ENCODE measurements around the gene FPR1. TPM values are rescaled to one million over a fixed set of nuclear protein-coding genes. Genes with fewer than 3 reads are reported as not detected.

The FPR1 gene, protein sequence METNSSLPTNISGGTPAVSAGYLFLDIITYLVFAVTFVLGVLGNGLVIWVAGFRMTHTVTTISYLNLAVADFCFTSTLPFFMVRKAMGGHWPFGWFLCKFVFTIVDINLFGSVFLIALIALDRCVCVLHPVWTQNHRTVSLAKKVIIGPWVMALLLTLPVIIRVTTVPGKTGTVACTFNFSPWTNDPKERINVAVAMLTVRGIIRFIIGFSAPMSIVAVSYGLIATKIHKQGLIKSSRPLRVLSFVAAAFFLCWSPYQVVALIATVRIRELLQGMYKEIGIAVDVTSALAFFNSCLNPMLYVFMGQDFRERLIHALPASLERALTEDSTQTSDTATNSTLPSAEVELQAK
- 0.66 TPM for total RNA-seq
- 1 to 10 TPM; 1.1 to 3.2 (median 1.9) TPM for polyA plus RNA-seq (ENCODE audit: insufficient read depth in 1 of 8, insufficient read length in 8 of 8, low replicate concordance in 1 of 8)
- long read RNA-seq, donor 1, partial matches to known transcripts, result 0 of 1 reads
- long read RNA-seq, donor 1, other reads (novel, unspliced or antisense), result 0 of 1 reads
- long read RNA-seq, donor 2, result 0 reads
- long read RNA-seq, donor 3, result 0 reads
- long read RNA-seq, donor 4, partial matches to known transcripts, result 0 of 1 reads
- long read RNA-seq, donor 4, other reads (novel, unspliced or antisense), result 0 of 1 reads
- long read RNA-seq, donor 5, partial matches to known transcripts, result 0 of 5 reads
- long read RNA-seq, donor 5, other reads (novel, unspliced or antisense), result 0 of 5 reads
- long read RNA-seq, donor 6, partial matches to known transcripts, result 0 of 1 reads
- long read RNA-seq, donor 6, other reads (novel, unspliced or antisense), result 0 of 1 reads
- long read RNA-seq, donor 7, result 0 reads
- long read RNA-seq, donor 8, result 0 reads
- long read RNA-seq, donor 9, partial matches to known transcripts, result 0 of 1 reads
- long read RNA-seq, donor 9, other reads (novel, unspliced or antisense), result 0 of 1 reads
- long read RNA-seq, donor 10, result 0 reads
- long read RNA-seq, donor 11, partial matches to known transcripts, result 0 of 2 reads
- long read RNA-seq, donor 11, other reads (novel, unspliced or antisense), result 0 of 2 reads

DNA sequence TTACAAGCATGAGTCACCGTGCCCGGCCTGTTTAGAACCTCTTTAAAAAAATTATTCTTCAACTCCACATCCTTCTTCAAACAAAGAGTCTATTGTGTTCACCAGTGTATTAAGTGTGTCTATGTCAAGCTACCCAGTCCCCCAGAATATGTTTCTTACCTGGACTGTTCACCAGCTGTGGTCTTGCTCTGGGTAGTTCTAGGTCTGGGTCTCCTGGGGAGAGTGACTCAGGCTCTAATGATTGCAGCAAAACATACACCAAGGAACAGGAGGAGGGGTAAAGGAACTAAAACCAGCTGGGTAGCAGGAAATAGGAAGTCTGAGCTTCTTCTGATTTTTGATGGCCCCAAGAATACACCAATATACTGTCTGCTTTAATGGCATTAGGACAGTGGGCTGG lies at the start of gene FPR1:
Gene FPR1, minus strand, starts transcription at position 224 of the 400 bp plus-strand sequence. CDS start 4,884 bp downstream, outside the sequence.
- H3K27ac ChIP-seq (ENCODE audit: low read length), result no peak within 1 kb of the TSS
- WGBS (ENCODE audit: insufficient coverage), result no CpG with 5 or more reads among the region's 2 CpGs
- DNase-seq, result peak; percentile 54
- no peaks in the 10 kb centered on the region for H3K4me1 ChIP-seq (ENCODE audit: control insufficient read depth, insufficient read depth, low read length)
- H3K9me3 ChIP-seq (replicated peaks; ENCODE audit: control insufficient read depth, low read depth, low read length), result no peaks in the 10 kb centered on the region
- no peaks in the 10 kb centered on the region for H3K27me3 ChIP-seq (ENCODE audit: control insufficient read depth, insufficient read depth, low read length)
- peak within 1 kb of the TSS; percentile 10 for H3K4me3 ChIP-seq (ENCODE audit: low read length)
- no peaks in the 10 kb centered on the region for H3K36me3 ChIP-seq (ENCODE audit: control insufficient read depth, insufficient read depth, low read length)

DNA sequence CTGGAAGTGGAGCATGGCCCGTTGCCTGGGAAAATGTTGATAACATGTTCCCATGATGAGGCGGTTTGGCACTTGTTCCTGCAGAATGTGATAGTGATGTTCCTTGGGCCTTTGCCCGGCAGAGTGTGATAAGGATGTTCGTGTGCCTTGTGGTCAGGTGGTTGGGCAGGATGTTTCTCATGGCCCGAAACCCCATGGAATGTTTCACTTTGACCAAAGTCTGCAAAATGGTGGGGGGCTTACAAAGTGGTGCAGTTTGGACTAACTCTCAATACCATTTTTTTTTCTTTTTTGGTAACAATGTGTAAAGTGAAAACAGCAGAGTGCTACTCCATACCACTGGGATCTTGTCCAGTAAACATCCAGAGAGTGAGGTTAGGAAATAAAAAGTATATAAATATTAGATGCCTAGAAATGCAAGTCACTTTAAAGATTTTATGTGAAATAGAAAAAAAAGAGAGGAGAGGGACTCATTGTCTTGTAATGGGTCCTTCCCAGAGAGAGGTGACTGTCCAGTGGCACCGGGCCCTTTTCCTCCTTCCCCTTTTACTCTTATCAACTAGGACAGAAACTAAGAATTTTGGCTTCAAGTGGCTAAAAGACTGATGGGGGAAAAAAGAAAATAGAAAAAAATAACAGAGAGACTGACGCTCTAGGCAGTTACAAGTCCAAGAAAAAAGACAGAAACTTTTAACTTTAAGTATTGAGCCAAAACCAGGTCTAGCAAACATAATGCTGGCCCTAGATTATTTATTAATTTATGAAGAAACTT lies 49.0 kb upstream of the FPR1 start:
- DNase-seq, result peak; percentile 32
- Histone ChIP-seq H3K27ac (ENCODE audit: low read length) (no peak overlapping the region), H3K36me3 (ENCODE audit: control insufficient read depth, insufficient read depth, low read length) (no peaks in the 10 kb centered on the region), H3K9me3 (replicated peaks; ENCODE audit: control insufficient read depth, low read depth, low read length) (no peaks in the 10 kb centered on the region), H3K4me3 (ENCODE audit: low read length) (no peak overlapping the region), H3K27me3 (ENCODE audit: control insufficient read depth, insufficient read depth, low read length) (no peaks in the 10 kb centered on the region), H3K4me1 (ENCODE audit: control insufficient read depth, insufficient read depth, low read length) (peaks cover 8% of the 10 kb centered on the region)
- WGBS (ENCODE audit: insufficient coverage), result 85% methylated on average over 4 of the region's 7 CpGs

- DNase-seq, result no peak
- Histone ChIP-seq H3K36me3 (ENCODE audit: control insufficient read depth, insufficient read depth, low read length) (no peaks in the 10 kb centered on the region), H3K9me3 (replicated peaks; ENCODE audit: control insufficient read depth, low read depth, low read length) (no peaks in the 10 kb centered on the region), H3K4me3 (ENCODE audit: low read length) (no peak overlapping the region), H3K4me1 (ENCODE audit: control insufficient read depth, insufficient read depth, low read length) (peaks cover 8% of the 10 kb centered on the region), H3K27ac (ENCODE audit: low read length) (peak overlapping the region; percentile 21), H3K27me3 (ENCODE audit: control insufficient read depth, insufficient read depth, low read length) (no peaks in the 10 kb centered on the region)
- 85% methylated on average over 11 of the region's 13 CpGs for WGBS (ENCODE audit: insufficient coverage)
Observed at GRCh38 chr19:51799774-51800472, 48.2 kb upstream of the FPR1 start.

GRCh38 chr19:51799034-51799773 lies 47.5 kb upstream of the FPR1 start:
- H3K4me3 ChIP-seq (ENCODE audit: low read length), result no peak overlapping the region
- peaks cover 8% of the 10 kb centered on the region for H3K4me1 ChIP-seq (ENCODE audit: control insufficient read depth, insufficient read depth, low read length)
- H3K9me3 ChIP-seq (replicated peaks; ENCODE audit: control insufficient read depth, low read depth, low read length), result no peaks in the 10 kb centered on the region
- peak; percentile 91 for DNase-seq
- peak overlapping the region; percentile 51 for H3K27ac ChIP-seq (ENCODE audit: low read length)
- WGBS (ENCODE audit: insufficient coverage), result 41% methylated on average over 10 of the region's 20 CpGs
- no peaks in the 10 kb centered on the region for H3K27me3 ChIP-seq (ENCODE audit: control insufficient read depth, insufficient read depth, low read length)
- no peaks in the 10 kb centered on the region for H3K36me3 ChIP-seq (ENCODE audit: control insufficient read depth, insufficient read depth, low read length)

GRCh38 chr19:51798062-51798461 lies 46.4 kb upstream of the FPR1 start:
- Histone ChIP-seq H3K9me3 (replicated peaks; ENCODE audit: control insufficient read depth, low read depth, low read length) (no peaks in the 10 kb centered on the region), H3K27ac (ENCODE audit: low read length) (no peak overlapping the region), H3K36me3 (ENCODE audit: control insufficient read depth, insufficient read depth, low read length) (no peaks in the 10 kb centered on the region), H3K4me3 (ENCODE audit: low read length) (no peak overlapping the region), H3K4me1 (ENCODE audit: control insufficient read depth, insufficient read depth, low read length) (peaks cover 8% of the 10 kb centered on the region), H3K27me3 (ENCODE audit: control insufficient read depth, insufficient read depth, low read length) (no peaks in the 10 kb centered on the region)
- WGBS (ENCODE audit: insufficient coverage), result no CpG with 5 or more reads among the region's 3 CpGs
- DNase-seq, result no peak

DNA sequence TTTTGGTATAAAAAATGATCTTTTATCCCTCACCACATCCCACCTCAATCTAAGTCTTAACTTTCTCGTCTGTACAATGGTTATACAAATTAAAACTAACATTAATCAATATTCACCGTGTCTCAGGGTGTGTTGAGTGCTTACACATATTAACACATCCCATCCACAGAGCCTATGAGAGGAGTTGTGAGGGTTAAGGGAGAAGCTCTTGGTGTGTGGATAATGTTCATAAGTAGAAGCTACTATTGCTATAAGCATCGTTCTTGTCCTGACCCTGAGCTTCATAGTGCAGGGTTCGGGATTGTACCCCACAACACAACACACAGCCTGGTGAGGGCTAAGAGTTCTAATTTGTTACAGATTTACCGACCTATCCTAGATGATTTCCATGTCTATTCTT lies 45.8 kb upstream of the FPR1 start:
- H3K27me3 ChIP-seq (ENCODE audit: control insufficient read depth, insufficient read depth, low read length), result no peaks in the 10 kb centered on the region
- no peak for DNase-seq
- no peak overlapping the region for H3K4me3 ChIP-seq (ENCODE audit: low read length)
- no CpG with 5 or more reads among the region's 5 CpGs for WGBS (ENCODE audit: insufficient coverage)
- H3K36me3 ChIP-seq (ENCODE audit: control insufficient read depth, insufficient read depth, low read length), result no peaks in the 10 kb centered on the region
- peaks cover 8% of the 10 kb centered on the region for H3K4me1 ChIP-seq (ENCODE audit: control insufficient read depth, insufficient read depth, low read length)
- no peak overlapping the region for H3K27ac ChIP-seq (ENCODE audit: low read length)
- H3K9me3 ChIP-seq (replicated peaks; ENCODE audit: control insufficient read depth, low read depth, low read length), result no peaks in the 10 kb centered on the region

- no peak for DNase-seq
- Histone ChIP-seq H3K27me3 (ENCODE audit: control insufficient read depth, insufficient read depth, low read length) (no peaks in the 10 kb centered on the region), H3K4me3 (ENCODE audit: low read length) (no peak overlapping the region), H3K36me3 (ENCODE audit: control insufficient read depth, insufficient read depth, low read length) (no peaks in the 10 kb centered on the region), H3K9me3 (replicated peaks; ENCODE audit: control insufficient read depth, low read depth, low read length) (no peaks in the 10 kb centered on the region), H3K27ac (ENCODE audit: low read length) (no peak overlapping the region), H3K4me1 (ENCODE audit: control insufficient read depth, insufficient read depth, low read length) (peaks cover 8% of the 10 kb centered on the region)
- WGBS (ENCODE audit: insufficient coverage), result 68% methylated on average over 4 of the region's 8 CpGs
Observed at GRCh38 chr19:51796195-51796679, 44.6 kb upstream of the FPR1 start.

GRCh38 chr19:51794885-51795490 lies 43.3 kb upstream of the FPR1 start, which contains the start of gene FPR3:
Gene FPR3 (plus strand): TSS chr19:51795157. CDS start chr19:51823749, 28,592 bp downstream.
- DNase-seq, result no peak
- H3K9me3 ChIP-seq (replicated peaks; ENCODE audit: control insufficient read depth, low read depth, low read length), result no peaks in the 10 kb centered on the region
- no peaks in the 10 kb centered on the region for H3K27me3 ChIP-seq (ENCODE audit: control insufficient read depth, insufficient read depth, low read length)
- peaks cover 8% of the 10 kb centered on the region for H3K4me1 ChIP-seq (ENCODE audit: control insufficient read depth, insufficient read depth, low read length)
- no peak within 1 kb of the TSS for H3K27ac ChIP-seq (ENCODE audit: low read length)
- no CpG with 5 or more reads among the region's 2 CpGs for WGBS (ENCODE audit: insufficient coverage)
- H3K36me3 ChIP-seq (ENCODE audit: control insufficient read depth, insufficient read depth, low read length), result no peaks in the 10 kb centered on the region
- H3K4me3 ChIP-seq (ENCODE audit: low read length), result no peak within 1 kb of the TSS
